CD4-positive, alpha-beta T cell treated with Interferon gamma for 1 hour (primary cell): ENCODE data around the gene RFNG.

Experiments
- DNase-seq: peaks from one replicate; pipeline ENCODE4 v3.0.0-alpha.2; 2020

RFNG gene

GRCh38 chr17:82077617-82078358 is 26.2 kb upstream of the RFNG start:
- no peak for DNase-seq

GRCh38 chr17:82076785-82077591 is 25.4 kb upstream of the RFNG start:
- DNase-seq: no peak

GRCh38 chr17:82076018-82076784 is 24.6 kb upstream of the RFNG start:
- no peak for DNase-seq

GRCh38 chr17:82073446-82073845 is 21.8 kb upstream of the RFNG start:
- no peak for DNase-seq

GRCh38 chr17:82072827-82073226 is 21.2 kb upstream of the RFNG start:
- no peak for DNase-seq

- no peak for DNase-seq
Observed at GRCh38 chr17:82070611-82071010, 19.0 kb upstream of the RFNG start.

DNA sequence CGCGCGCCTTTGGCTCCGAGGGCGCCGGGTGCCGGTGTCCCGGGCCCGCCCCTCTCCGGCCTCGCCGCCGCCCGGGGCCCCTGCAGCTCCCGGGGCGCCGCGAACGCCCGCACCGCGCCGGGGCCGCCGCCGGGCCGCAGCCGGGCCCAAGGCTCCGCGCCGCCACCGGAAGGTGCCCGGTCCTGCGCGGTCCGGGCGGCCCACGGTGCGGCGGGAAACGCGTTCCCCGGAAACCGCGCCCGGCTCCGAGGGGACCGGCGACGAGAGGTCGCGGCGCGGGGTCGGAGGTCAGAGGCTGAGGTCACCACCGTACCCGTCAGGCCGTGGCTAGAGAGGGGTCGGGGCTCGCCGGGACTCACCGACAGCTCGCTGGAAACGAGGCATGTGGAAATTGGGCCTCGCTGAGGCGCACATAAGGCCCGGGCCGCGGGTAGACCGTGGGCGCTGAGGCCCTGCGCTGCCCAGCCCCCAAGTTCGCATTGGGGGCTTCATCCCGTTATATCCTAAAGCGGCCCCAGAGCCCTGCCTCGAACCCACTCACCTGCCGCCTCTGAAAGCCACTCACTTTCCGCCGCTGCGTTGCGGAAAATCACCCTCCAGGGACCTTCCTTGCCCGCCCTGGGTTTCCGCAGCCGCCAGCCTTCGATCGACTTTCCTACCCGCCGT is 14.2 kb upstream of the RFNG start, which contains the start of gene DUS1L:
TSS of gene DUS1L (minus strand) at position 167 of the 666 bp plus-strand sequence. CDS start 745 bp downstream, outside the sequence.
- DNase-seq: peak; percentile 61

DNA sequence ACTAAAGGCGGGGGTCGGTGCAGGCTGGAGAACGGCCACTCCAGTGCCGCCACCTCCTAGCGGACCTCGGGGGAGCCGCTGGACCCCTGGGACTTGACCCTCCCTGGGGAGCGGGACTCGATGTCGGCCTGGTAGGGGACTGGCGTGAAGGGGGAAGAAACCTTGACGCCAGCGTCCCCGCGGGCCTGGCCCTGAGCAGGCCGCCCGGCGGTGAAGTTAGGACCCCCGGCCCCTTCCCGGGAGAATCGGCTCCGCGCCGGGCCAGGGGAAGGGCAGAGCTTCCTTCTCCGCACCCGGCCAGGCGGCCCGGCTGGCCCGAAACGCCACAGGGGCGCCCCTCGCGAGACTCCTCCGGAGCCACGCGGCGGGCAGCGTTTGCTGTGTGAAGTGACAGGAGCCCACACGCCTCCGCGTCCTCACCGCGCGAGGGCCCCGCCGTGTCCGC is 13.6 kb upstream of the RFNG start:
- DNase-seq: no peak

GRCh38 chr17:82064433-82065192 is 13.0 kb upstream of the RFNG start:
- no peak for DNase-seq

DNA sequence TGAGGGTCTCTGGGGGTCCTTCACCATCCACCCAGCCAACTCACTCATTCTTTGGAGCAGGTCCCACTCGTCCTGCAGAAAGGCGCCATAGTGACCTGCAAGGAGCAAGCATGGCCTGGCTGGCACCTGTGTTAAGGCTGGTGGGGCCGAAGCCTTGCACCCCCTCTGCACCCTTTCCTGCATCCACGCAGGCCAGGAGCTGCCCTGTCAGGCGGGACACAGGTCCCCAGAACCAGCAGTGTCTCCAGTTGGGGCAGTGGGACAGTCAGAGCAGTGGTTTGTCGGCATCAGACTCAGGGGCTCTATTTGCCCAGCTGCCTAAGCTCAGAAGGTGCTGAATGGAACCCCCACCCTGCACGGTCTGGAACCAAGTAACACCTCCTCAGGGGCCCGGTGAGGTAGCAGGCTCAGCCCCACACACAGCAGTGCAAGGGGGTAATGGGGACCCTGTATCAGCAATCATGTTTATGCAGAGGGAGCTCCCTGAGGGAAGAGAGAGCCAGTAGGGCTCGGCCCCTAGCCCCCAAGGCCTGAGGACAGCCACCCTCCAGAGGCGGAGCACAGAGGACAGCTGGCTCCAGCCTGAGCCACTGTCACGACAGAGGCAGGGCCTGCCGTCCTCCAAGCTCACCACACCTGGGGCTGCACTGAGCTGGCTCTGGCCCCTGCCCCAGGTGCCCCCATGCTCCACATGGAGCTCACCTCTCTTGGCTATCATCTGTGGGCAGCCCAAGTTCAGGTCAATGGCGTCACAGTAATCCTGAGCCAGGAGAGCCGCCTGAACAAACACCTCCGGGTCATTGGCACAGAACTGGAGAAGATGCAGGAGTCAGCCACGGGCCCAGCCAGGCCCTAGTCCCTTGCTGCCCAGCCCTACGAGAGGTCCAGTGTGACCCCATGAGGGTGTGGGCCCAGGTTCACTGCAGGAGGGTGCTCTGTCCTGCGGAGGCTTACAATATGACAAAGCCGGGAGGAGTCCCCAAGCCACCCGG is 12.1 kb upstream of the RFNG start:
- DNase-seq: no peak

DNA sequence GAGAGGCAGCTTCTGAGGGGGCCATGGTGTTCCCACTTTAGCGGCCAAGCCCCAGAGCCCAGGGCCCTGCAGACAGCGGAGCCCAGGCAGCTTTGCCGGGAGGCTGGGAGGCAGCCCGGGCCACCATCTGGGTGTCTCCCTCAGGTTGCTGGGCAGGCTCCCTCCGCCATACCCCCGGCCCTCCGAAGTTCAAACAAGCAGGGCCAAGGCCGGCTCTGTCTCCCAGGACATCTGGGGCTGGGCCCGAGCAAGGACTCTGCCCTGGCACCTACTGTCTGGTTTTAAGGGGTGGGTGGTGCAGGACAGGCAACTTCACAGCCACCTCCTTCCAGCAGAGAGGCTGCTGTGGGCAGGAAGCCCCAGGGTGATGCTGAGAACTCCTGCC is 11.4 kb upstream of the RFNG start:
- no peak for DNase-seq

- DNase-seq: no peak
Observed at GRCh38 chr17:82062076-82062983, 10.7 kb upstream of the RFNG start.

GRCh38 chr17:82061047-82061925 is 9.7 kb upstream of the RFNG start:
- no peak for DNase-seq

DNA sequence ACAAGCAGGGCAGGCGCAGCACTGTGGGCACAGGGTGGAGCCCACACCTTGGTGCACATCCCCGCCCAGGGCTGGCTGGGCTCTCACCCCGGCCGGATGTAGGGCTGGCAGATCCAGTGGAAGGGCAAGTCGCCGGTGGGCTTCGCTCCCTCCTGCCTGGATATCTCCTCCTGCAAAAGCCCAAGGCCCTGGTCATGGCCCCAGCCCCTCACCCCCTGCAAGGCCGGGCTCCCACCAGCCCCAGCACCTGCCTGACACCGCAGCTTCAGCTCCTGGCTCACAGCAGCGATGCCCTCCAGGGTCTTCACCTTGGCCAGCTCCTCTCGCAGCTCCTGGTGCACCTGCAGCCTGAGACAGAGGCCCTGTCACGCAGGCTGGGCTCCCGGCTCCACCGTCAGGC is 9.0 kb upstream of the RFNG start:
- no peak for DNase-seq

DNA sequence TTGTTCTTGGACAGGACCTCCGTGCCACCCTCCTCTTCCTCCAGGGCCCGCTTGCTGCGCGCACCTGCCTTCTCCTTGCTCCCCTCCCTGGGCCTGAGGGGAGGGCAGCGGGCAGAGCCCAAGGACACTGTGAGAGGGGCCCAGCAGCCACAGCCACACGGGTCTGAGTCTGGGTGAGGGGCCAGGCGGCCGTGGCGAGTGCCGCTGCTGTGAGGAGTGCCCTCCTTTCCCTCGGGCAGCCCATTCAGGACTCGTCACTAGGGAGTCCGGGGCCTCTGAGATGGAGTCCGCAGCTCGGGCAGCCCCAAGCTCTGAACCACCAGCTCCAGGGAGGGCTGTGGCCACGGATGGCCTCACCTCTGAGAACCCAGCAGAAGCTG is 8.4 kb upstream of the RFNG start:
- no peak for DNase-seq

GRCh38 chr17:82059272-82060000 is 7.8 kb upstream of the RFNG start:
- DNase-seq: no peak

DNA sequence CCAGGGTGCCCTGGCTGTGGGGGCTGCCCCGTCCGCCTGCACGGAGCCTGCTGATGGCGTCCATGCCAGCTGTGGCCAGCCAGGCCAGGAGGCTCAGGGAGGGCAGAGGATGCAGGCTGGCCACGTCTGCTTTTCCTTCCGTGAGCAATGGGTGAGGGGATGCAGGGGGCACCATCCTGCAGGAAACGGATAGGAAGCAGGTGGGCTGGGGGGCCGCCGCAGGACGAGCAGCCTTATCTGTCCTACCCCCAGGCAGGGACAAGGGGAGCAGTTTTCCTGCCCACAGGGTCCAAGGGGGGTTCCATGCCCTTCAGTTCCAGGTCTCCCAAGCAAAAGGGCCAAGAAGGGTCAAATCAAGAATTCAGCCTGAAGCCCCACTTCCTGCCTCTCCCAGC is 7.2 kb upstream of the RFNG start:
- DNase-seq: no peak
